Measurements from ENCODE around the gene MORN3. TPM values are rescaled to one million over a fixed set of nuclear protein-coding genes. Genes with fewer than 3 reads are reported as not detected.
A peak's percentile ranks its signal among the peaks of the same experiment; 100 is the strongest.

Gene MORN3
- total and polyA plus RNA-seq, 9 of the 15 experiments (the other 6 are each of a cell fraction or from before 2014, with no cell fraction given): 0.09 to 0.27 (median 0.20) TPM

- TF ChIP-seq, protein P1, sequence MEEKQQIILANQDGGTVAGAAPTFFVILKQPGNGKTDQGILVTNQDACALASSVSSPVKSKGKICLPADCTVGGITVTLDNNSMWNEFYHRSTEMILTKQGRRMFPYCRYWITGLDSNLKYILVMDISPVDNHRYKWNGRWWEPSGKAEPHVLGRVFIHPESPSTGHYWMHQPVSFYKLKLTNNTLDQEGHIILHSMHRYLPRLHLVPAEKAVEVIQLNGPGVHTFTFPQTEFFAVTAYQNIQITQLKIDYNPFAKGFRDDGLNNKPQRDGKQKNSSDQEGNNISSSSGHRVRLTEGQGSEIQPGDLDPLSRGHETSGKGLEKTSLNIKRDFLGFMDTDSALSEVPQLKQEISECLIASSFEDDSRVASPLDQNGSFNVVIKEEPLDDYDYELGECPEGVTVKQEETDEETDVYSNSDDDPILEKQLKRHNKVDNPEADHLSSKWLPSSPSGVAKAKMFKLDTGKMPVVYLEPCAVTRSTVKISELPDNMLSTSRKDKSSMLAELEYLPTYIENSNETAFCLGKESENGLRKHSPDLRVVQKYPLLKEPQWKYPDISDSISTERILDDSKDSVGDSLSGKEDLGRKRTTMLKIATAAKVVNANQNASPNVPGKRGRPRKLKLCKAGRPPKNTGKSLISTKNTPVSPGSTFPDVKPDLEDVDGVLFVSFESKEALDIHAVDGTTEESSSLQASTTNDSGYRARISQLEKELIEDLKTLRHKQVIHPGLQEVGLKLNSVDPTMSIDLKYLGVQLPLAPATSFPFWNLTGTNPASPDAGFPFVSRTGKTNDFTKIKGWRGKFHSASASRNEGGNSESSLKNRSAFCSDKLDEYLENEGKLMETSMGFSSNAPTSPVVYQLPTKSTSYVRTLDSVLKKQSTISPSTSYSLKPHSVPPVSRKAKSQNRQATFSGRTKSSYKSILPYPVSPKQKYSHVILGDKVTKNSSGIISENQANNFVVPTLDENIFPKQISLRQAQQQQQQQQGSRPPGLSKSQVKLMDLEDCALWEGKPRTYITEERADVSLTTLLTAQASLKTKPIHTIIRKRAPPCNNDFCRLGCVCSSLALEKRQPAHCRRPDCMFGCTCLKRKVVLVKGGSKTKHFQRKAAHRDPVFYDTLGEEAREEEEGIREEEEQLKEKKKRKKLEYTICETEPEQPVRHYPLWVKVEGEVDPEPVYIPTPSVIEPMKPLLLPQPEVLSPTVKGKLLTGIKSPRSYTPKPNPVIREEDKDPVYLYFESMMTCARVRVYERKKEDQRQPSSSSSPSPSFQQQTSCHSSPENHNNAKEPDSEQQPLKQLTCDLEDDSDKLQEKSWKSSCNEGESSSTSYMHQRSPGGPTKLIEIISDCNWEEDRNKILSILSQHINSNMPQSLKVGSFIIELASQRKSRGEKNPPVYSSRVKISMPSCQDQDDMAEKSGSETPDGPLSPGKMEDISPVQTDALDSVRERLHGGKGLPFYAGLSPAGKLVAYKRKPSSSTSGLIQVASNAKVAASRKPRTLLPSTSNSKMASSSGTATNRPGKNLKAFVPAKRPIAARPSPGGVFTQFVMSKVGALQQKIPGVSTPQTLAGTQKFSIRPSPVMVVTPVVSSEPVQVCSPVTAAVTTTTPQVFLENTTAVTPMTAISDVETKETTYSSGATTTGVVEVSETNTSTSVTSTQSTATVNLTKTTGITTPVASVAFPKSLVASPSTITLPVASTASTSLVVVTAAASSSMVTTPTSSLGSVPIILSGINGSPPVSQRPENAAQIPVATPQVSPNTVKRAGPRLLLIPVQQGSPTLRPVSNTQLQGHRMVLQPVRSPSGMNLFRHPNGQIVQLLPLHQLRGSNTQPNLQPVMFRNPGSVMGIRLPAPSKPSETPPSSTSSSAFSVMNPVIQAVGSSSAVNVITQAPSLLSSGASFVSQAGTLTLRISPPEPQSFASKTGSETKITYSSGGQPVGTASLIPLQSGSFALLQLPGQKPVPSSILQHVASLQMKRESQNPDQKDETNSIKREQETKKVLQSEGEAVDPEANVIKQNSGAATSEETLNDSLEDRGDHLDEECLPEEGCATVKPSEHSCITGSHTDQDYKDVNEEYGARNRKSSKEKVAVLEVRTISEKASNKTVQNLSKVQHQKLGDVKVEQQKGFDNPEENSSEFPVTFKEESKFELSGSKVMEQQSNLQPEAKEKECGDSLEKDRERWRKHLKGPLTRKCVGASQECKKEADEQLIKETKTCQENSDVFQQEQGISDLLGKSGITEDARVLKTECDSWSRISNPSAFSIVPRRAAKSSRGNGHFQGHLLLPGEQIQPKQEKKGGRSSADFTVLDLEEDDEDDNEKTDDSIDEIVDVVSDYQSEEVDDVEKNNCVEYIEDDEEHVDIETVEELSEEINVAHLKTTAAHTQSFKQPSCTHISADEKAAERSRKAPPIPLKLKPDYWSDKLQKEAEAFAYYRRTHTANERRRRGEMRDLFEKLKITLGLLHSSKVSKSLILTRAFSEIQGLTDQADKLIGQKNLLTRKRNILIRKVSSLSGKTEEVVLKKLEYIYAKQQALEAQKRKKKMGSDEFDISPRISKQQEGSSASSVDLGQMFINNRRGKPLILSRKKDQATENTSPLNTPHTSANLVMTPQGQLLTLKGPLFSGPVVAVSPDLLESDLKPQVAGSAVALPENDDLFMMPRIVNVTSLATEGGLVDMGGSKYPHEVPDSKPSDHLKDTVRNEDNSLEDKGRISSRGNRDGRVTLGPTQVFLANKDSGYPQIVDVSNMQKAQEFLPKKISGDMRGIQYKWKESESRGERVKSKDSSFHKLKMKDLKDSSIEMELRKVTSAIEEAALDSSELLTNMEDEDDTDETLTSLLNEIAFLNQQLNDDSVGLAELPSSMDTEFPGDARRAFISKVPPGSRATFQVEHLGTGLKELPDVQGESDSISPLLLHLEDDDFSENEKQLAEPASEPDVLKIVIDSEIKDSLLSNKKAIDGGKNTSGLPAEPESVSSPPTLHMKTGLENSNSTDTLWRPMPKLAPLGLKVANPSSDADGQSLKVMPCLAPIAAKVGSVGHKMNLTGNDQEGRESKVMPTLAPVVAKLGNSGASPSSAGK (IDR thresholded peaks at IDR 0.05): peak; percentile 10; the same call in 1 of the 2 replicates
- TF ChIP-seq GABPB1 (CRISPR knock-in tag; IDR thresholded peaks at IDR 0.05): peak; percentile 74
Observed at GRCh38 chr12:121717041-121717699, 47.7 kb upstream of the MORN3 start (continued).
